ENCODE measurements around the gene LRSAM1. TPM values are rescaled to one million over a fixed set of nuclear protein-coding genes. Genes with fewer than 3 reads are reported as not detected.

LRSAM1 gene
- total and polyA plus RNA-seq, 9 of the 15 experiments (the other 6 are each of a cell fraction or from before 2014, with no cell fraction given), result 0.07 to 16.2 (median 4.7) TPM

DNA sequence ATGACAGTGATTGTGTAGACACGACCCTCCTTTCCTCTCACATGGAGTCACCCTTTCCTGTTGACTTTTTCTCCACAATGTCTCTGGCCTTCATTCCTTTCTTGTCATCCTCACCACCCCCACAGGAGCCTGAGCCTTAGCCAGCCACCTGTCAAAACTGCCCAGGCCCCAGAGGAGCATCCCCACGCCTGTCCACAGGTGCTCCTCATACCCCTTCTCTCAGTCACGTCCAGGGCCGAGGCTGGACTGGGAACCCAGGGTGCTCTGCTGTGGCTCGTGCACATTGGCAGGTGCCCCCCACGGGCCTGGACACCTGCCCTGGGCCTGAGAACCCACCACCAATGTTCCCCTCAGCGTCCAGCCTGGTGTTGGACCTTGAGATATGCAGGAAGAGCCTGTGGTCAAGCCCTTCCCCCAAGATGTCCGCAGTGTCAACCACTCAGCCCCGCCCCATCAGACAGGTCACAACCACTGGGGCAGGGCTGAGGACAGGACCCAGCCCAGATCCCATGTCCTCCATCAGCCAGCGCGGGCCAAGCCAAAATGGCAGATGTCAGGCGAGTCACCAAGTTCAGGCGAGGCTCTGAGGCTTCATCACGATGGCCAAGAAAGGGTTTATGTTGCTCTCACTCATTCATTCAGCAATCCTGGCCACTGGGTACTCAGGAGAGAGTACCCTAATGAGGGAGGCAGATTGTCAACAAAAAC lies 95.0 kb downstream of the LRSAM1 start (continued):
- TF ChIP-seq, protein P1, sequence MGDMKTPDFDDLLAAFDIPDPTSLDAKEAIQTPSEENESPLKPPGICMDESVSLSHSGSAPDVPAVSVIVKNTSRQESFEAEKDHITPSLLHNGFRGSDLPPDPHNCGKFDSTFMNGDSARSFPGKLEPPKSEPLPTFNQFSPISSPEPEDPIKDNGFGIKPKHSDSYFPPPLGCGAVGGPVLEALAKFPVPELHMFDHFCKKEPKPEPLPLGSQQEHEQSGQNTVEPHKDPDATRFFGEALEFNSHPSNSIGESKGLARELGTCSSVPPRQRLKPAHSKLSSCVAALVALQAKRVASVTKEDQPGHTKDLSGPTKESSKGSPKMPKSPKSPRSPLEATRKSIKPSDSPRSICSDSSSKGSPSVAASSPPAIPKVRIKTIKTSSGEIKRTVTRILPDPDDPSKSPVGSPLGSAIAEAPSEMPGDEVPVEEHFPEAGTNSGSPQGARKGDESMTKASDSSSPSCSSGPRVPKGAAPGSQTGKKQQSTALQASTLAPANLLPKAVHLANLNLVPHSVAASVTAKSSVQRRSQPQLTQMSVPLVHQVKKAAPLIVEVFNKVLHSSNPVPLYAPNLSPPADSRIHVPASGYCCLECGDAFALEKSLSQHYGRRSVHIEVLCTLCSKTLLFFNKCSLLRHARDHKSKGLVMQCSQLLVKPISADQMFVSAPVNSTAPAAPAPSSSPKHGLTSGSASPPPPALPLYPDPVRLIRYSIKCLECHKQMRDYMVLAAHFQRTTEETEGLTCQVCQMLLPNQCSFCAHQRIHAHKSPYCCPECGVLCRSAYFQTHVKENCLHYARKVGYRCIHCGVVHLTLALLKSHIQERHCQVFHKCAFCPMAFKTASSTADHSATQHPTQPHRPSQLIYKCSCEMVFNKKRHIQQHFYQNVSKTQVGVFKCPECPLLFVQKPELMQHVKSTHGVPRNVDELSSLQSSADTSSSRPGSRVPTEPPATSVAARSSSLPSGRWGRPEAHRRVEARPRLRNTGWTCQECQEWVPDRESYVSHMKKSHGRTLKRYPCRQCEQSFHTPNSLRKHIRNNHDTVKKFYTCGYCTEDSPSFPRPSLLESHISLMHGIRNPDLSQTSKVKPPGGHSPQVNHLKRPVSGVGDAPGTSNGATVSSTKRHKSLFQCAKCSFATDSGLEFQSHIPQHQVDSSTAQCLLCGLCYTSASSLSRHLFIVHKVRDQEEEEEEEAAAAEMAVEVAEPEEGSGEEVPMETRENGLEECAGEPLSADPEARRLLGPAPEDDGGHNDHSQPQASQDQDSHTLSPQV (IDR thresholded peaks at IDR 0.05), result peak; percentile 41; the same call in 1 of the 2 replicates
- no peak for TF ChIP-seq ZNF551 (CRISPR knock-in tag; IDR thresholded peaks at IDR 0.05)
- TF ChIP-seq, protein P2, sequence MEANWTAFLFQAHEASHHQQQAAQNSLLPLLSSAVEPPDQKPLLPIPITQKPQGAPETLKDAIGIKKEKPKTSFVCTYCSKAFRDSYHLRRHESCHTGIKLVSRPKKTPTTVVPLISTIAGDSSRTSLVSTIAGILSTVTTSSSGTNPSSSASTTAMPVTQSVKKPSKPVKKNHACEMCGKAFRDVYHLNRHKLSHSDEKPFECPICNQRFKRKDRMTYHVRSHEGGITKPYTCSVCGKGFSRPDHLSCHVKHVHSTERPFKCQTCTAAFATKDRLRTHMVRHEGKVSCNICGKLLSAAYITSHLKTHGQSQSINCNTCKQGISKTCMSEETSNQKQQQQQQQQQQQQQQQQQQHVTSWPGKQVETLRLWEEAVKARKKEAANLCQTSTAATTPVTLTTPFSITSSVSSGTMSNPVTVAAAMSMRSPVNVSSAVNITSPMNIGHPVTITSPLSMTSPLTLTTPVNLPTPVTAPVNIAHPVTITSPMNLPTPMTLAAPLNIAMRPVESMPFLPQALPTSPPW (CRISPR knock-in tag; IDR thresholded peaks at IDR 0.05), result peak; percentile 39; the same call in 1 of the 2 replicates
- TF ChIP-seq EWSR1 (IDR thresholded peaks at IDR 0.05; ENCODE audit: borderline replicate concordance, low read depth, partially characterized antibody), result no peak
- peak; percentile 62; the same call in 1 of the 2 replicates for TF ChIP-seq BACH1 (tag; IDR thresholded peaks at IDR 0.05)
- TF ChIP-seq, protein P3, sequence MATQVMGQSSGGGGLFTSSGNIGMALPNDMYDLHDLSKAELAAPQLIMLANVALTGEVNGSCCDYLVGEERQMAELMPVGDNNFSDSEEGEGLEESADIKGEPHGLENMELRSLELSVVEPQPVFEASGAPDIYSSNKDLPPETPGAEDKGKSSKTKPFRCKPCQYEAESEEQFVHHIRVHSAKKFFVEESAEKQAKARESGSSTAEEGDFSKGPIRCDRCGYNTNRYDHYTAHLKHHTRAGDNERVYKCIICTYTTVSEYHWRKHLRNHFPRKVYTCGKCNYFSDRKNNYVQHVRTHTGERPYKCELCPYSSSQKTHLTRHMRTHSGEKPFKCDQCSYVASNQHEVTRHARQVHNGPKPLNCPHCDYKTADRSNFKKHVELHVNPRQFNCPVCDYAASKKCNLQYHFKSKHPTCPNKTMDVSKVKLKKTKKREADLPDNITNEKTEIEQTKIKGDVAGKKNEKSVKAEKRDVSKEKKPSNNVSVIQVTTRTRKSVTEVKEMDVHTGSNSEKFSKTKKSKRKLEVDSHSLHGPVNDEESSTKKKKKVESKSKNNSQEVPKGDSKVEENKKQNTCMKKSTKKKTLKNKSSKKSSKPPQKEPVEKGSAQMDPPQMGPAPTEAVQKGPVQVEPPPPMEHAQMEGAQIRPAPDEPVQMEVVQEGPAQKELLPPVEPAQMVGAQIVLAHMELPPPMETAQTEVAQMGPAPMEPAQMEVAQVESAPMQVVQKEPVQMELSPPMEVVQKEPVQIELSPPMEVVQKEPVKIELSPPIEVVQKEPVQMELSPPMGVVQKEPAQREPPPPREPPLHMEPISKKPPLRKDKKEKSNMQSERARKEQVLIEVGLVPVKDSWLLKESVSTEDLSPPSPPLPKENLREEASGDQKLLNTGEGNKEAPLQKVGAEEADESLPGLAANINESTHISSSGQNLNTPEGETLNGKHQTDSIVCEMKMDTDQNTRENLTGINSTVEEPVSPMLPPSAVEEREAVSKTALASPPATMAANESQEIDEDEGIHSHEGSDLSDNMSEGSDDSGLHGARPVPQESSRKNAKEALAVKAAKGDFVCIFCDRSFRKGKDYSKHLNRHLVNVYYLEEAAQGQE (IDR thresholded peaks at IDR 0.05; ENCODE audit: borderline replicate concordance), result no peak
- TF ChIP-seq, protein P3 (CRISPR knock-in tag; IDR thresholded peaks at IDR 0.05; ENCODE audit: low read depth), result no peak
- no peak for TF ChIP-seq ZFP1 (CRISPR knock-in tag; IDR thresholded peaks at IDR 0.05)
- peak; percentile 40; the same call in 1 of the 2 replicates for TF ChIP-seq TEAD4 (IDR thresholded peaks at IDR 0.05; ENCODE audit: low read length)
- no peak for TF ChIP-seq TEAD4 (CRISPR knock-in tag; IDR thresholded peaks at IDR 0.05; ENCODE audit: borderline replicate concordance)
- 0 out of 2 replicates have a peak, but pooled peaks have one; percentile 15 for TF ChIP-seq HDGF (IDR thresholded peaks at IDR 0.05)

Data from K562 (cell line).